Tibial nerve (tissue), 4 donors: ENCODE data around the gene DDN. TPM values are rescaled to one million over a fixed set of nuclear protein-coding genes. Genes with fewer than 3 reads are reported as not detected.

Source experiments
- DNase-seq, 2 donors: peaks; one replicate each; pipeline ENCODE4 v3.0.0-alpha.2; 2019; ENCODE audit warnings: low spot score in 2 of 2
- H3K27ac ChIP-seq, 4 donors: fragments of 200-600 bp; sonication (generic) in 3 of 4; one replicate each; pipeline ENCODE4 v1.5.1; 2017 to 2019; ENCODE audit warnings: mild to moderate bottlenecking in 1 of 4
- H3K27me3 ChIP-seq, 2 donors: fragments of 200-600 bp; sonication (generic) in 1 of 2; one replicate each; pipeline versions ENCODE4 v1.5.1 to v1.6.0; 2017 to 2019
- H3K36me3 ChIP-seq, 3 donors: fragments of 200-600 bp; sonication (generic); one replicate each; pipeline ENCODE4 v1.5.1; 2018 to 2019
- H3K4me1 ChIP-seq, 4 donors: fragments of 200-600 bp; sonication (generic) in 3 of 4; one replicate each; pipeline ENCODE4 v1.5.1; 2017 to 2019
- H3K4me3 ChIP-seq, 4 donors: fragments of 200-600 bp; sonication (generic) in 3 of 4; one replicate each; pipeline ENCODE4 v1.5.1; 2017 to 2019; ENCODE audit warnings: mild to moderate bottlenecking in 1 of 4, moderate library complexity in 1 of 4
- H3K9me3 ChIP-seq, 4 donors: fragments of 200-600 bp; sonication (generic) in 3 of 4; one replicate each; pipeline ENCODE4 v1.5.1; 2017 to 2019
- CTCF ChIP-seq, 5 experiments: fragments of 200-600 bp in 3 of 5; fragments of 450-650 bp in 2 of 5; sonication (generic) in 3 of 5; IDR thresholded peaks; one replicate each; pipeline ENCODE4 v1.5.1; 2016 to 2019; ENCODE audit warnings: antibody characterized with exemption in 5 of 5, mild to moderate bottlenecking in 3 of 5, moderate library complexity in 2 of 5
- EP300 ChIP-seq, 2 donors: sonication (generic); formaldehyde crosslinking; IDR thresholded peaks; one replicate each; pipeline ENCODE4 v1.6.1; 2017; ENCODE audit warnings: antibody characterized with exemption in 2 of 2, mild to moderate bottlenecking in 1 of 2
- POLR2A ChIP-seq, 2 donors: fragments of 450-650 bp; IDR thresholded peaks; one replicate each; pipeline ENCODE4 v1.6.1; 2017; ENCODE audit warnings: antibody characterized with exemption in 2 of 2, mild to moderate bottlenecking in 2 of 2, moderate library complexity in 2 of 2
- WGBS, 2 donors: methylation state at CpG; one replicate each; pipeline ENCODE4 v1.1.5; 2018; 5-methylcytosine and 5-hydroxymethylcytosine counted together
- total RNA-seq, 4 donors: library from RNA; depleted of rRNA; stranded (reverse); fragments of >200 nt; gene quantifications; one replicate each; pipeline ENCODE4 v1.1.0, GENCODE V29; 2016

DDN gene
- total RNA-seq, 4 donors from 2014 or later: not detected

GRCh38 chr12:49026101-49026500 lies 26.9 kb upstream of the DDN start:
- no peaks in the 10 kb centered on the region for H3K4me1 ChIP-seq
- no peak for DNase-seq
- TF ChIP-seq EP300 (IDR thresholded peaks at IDR 0.05) (no peak), CTCF (IDR thresholded peaks at IDR 0.05) (no peak), POLR2A (IDR thresholded peaks at IDR 0.05) (no peak)
- H3K4me3 ChIP-seq: no peak overlapping the region
- H3K36me3 ChIP-seq: peaks cover 5 to 100% (median 42%) of the 10 kb centered on the region in 3 donors
- no peak overlapping the region for H3K27ac ChIP-seq
- WGBS, 2 donors: 91 to 94% methylated on average over 21 of the region's 21 CpGs
- no peaks in the 10 kb centered on the region for H3K27me3 ChIP-seq
- H3K9me3 ChIP-seq: no peaks in the 10 kb centered on the region

GRCh38 chr12:49025463-49025862 lies 26.3 kb upstream of the DDN start:
- Histone ChIP-seq H3K27me3 (no peaks in the 10 kb centered on the region), H3K9me3 (no peaks in the 10 kb centered on the region), H3K36me3 (peaks cover 5 to 100% (median 42%) of the 10 kb centered on the region in 3 donors), H3K27ac (no peak overlapping the region), H3K4me1 (no peaks in the 10 kb centered on the region), H3K4me3 (no peak overlapping the region)
- no peak for TF ChIP-seq EP300 (IDR thresholded peaks at IDR 0.05)
- 88 to 90% methylated on average over 4 of the region's 4 CpGs for WGBS, 2 donors
- DNase-seq: no peak

GRCh38 chr12:49024543-49024942 lies 25.4 kb upstream of the DDN start:
- DNase-seq: no peak
- TF ChIP-seq CTCF (IDR thresholded peaks at IDR 0.05): no peak
- TF ChIP-seq POLR2A (IDR thresholded peaks at IDR 0.05): no peak
- TF ChIP-seq EP300 (IDR thresholded peaks at IDR 0.05): no peak
- peaks cover 5 to 94% (median 42%) of the 10 kb centered on the region in 3 donors for H3K36me3 ChIP-seq
- H3K4me1 ChIP-seq: peaks cover 0 to 7% (median under 1%) of the 10 kb centered on the region in 4 donors
- 89 to 91% methylated on average over 12 of the region's 12 CpGs for WGBS, 2 donors
- H3K9me3 ChIP-seq: no peaks in the 10 kb centered on the region
- H3K4me3 ChIP-seq: no peak overlapping the region
- H3K27ac ChIP-seq: no peak overlapping the region
- H3K27me3 ChIP-seq: no peaks in the 10 kb centered on the region

GRCh38 chr12:49023812-49024211 lies 24.6 kb upstream of the DDN start:
- Histone ChIP-seq H3K4me3 (no peak overlapping the region), H3K27me3 (no peaks in the 10 kb centered on the region), H3K36me3 (peaks cover 5 to 87% (median 42%) of the 10 kb centered on the region in 3 donors), H3K9me3 (no peaks in the 10 kb centered on the region), H3K4me1 (peaks cover 0 to 14% (median 6%) of the 10 kb centered on the region in 4 donors), H3K27ac (no peak overlapping the region)
- DNase-seq: no peak
- no peak for TF ChIP-seq EP300 (IDR thresholded peaks at IDR 0.05)
- TF ChIP-seq POLR2A (IDR thresholded peaks at IDR 0.05): no peak
- TF ChIP-seq CTCF (IDR thresholded peaks at IDR 0.05): no peak
- WGBS, 2 donors: 89 to 93% methylated on average over 2 of the region's 2 CpGs

GRCh38 chr12:49022558-49023178 lies 23.5 kb upstream of the DDN start:
- Histone ChIP-seq H3K27ac (no peak overlapping the region), H3K36me3 (peaks cover 2 to 76% (median 31%) of the 10 kb centered on the region in 3 donors), H3K27me3 (no peaks in the 10 kb centered on the region), H3K9me3 (no peaks in the 10 kb centered on the region), H3K4me1 (peaks cover 0 to 18% (median 10%) of the 10 kb centered on the region in 4 donors), H3K4me3 (no peak overlapping the region)
- no peak for DNase-seq
- TF ChIP-seq EP300 (IDR thresholded peaks at IDR 0.05) (no peak), CTCF (IDR thresholded peaks at IDR 0.05) (no peak), POLR2A (IDR thresholded peaks at IDR 0.05) (no peak)
- 92 to 93% methylated on average over 15 of the region's 15 CpGs for WGBS, 2 donors
